Endometrium (tissue), 2 donors: ENCODE results near the gene SYT15.
"Not testable (repeated sequence)": the region's sequence is repeated elsewhere in the genome, so short reads cannot be mapped to it uniquely, and the experiment has no call there.

Experiments
- FAIRE-seq: peaks from 2 replicates; lab custom pipeline; 2012; peaks lifted over from hg19 to GRCh38; lab: Jason Lieb, UNC
- donor health status: control.
- donor health status: control.

SYT15 gene

DNA sequence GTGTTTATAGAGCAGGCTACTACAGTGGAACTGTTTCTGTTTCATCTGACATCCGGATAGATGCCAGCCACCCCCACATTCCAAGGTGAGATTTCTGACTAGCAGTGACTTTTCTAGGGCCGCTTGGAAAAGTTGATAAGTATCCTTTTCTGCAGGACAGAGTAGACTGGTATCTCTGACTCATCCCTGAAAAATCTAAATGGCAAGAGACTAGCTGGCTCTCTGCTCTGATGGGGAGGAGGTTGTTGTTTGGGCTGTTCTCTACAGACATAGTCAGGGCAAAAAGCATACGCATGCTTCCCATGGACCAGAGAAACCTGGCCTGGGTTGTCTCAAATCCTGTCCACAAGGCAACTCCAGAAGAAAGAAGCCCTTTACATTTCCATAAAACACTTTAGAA, 10.7 kb downstream of the SYT15 start:
- not testable (repeated sequence) for FAIRE-seq

- peak; percentile 46 for FAIRE-seq
Observed at GRCh38 chr10:46591053-46591452, 12.1 kb downstream of the SYT15 start.

- not testable (repeated sequence) for FAIRE-seq
Observed at GRCh38 chr10:46593307-46593706, 14.4 kb downstream of the SYT15 start.

GRCh38 chr10:46594453-46595063, 15.6 kb downstream of the SYT15 start:
- peak; percentile 98 for FAIRE-seq

- not testable (repeated sequence) for FAIRE-seq
Observed at GRCh38 chr10:46596570-46596969, 17.6 kb downstream of the SYT15 start.

- not testable (repeated sequence) for FAIRE-seq
Observed at GRCh38 chr10:46597616-46598246, 18.8 kb downstream of the SYT15 start.

DNA sequence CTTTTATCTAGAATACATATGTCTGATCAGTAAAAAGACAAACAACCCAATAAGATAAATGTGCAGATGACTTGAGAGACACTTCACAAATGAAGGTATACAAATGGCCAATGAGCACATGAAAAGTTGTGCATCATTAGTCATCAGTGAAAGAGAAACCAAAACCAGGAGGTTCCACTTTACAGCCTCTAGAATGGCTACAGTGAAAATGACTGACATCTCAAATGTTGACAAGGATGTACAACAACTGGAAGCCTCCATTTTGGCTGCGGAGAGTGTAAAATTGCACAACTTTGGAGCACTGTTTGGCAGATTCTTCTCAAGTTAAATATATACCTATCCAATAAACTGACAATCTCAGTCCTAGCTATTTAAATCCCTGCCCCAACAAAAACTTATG, 21.6 kb downstream of the SYT15 start:
- FAIRE-seq = not testable (repeated sequence)

DNA sequence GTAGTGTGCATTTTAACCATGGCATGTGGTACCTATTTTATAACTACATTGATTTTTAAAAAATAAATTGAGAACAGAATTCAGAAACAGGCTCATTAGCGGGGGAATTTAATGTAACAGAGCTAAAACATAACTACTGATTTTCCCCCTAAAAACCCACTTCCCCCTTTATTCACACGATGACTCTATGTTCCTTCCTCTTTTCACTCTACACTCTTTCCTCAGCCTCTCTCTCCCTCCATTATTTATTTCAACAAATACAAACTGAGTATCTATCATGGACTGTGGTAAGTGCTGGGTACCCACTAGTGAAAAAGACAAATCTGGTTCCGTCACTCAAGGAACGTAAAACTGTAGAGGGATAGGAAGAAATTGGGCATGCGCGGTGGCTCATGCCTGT, 36.6 kb downstream of the SYT15 start:
- FAIRE-seq = not testable (repeated sequence)

- not testable (repeated sequence) for FAIRE-seq
Observed at GRCh38 chr10:46616227-46616626, 37.3 kb downstream of the SYT15 start.

DNA sequence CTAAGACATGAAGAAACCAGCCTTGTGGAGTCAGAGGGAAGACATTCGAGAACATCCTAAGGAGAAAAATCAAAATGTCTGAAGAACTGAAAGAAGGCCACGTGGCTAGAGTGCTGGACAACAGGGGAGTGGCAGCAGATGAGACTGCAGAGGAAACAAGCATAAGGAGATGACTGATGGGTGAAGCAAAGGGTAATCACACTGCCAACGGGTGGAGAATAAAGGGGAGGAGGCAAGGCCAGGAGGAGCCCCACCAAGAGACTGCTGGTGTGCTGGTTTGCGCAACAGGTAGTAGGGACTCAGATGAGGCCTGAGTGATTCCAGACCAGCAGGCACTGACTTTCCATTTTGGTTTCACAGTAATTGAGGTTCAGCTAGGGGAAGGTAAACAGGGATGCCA, 38.2 kb downstream of the SYT15 start:
- not testable (repeated sequence) for FAIRE-seq

GRCh38 chr10:46617913-46618312, 39.0 kb downstream of the SYT15 start:
- not testable (repeated sequence) for FAIRE-seq

GRCh38 chr10:46623899-46624654, 45.1 kb downstream of the SYT15 start:
- FAIRE-seq = not testable (repeated sequence)

DNA sequence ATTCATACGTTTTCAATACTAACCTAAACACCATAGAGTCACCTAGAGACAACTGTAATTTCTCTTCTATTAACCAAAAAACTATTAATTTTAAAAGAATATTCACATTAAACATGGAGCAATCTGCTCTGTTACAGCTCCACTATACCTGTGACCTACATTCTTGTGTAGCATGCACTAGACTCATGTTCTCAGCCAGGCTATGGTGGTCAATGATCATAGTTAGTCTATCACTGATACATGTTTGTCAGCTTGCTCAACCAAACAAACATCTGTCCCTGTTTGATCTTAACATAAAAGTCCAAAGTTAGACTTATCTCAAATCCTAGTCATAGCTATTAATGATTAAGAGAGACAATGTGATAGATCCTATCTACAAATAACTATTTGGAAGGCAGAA, 50.9 kb downstream of the SYT15 start:
- peak; percentile 31 for FAIRE-seq

DNA sequence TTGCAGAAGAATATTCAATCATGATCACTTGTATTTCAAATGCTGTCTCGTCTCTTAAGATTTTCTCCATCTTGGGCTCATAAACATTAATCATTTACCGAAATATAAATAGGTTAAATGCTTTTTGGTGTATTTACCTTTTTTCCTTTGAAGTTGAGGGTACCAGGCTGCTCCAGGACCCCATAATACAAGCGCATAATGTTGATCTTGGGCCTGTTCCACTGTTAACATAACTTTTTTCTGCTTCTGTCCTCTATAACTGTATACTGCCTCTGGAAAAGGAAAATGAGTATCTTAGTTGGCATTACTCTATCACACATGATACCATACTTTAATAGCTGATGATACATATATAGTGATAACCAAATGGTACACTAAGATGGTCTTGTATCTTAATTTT, 51.9 kb downstream of the SYT15 start:
- not testable (repeated sequence) for FAIRE-seq

GRCh38 chr10:46631683-46632082, 52.8 kb downstream of the SYT15 start:
- not testable (repeated sequence) for FAIRE-seq

- FAIRE-seq = peak; percentile 62
Observed at GRCh38 chr10:46634698-46635097, 55.8 kb downstream of the SYT15 start.

DNA sequence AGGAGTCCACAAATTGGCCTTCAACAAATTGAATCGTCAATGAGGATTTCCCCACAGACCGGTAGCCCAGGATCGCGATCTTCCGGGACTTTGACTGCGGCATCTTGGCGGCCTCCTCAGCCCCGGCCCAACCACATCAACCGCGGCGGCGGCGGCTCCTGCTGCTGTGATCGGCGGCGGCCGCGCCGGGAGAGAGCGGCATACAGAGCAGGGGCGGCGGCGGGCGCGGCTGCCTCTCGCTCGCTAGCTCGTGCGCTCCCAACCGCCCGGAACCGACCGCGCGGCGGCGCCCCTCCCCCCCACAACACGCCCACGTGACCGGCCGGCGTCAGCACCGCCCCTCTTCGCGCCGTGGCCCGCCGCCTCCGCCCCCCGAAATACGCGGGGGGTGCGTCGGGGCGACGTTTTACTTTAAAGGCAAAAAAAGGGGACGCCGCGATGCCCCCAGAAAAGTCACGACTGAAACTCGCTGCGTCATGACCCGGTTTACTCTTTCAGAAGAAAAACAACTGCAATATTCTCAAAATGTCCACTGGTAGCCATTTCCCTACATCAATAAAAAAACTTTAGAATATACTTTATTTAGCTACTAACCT, 56.5 kb downstream of the SYT15 start:
- FAIRE-seq = not testable (repeated sequence)

DNA sequence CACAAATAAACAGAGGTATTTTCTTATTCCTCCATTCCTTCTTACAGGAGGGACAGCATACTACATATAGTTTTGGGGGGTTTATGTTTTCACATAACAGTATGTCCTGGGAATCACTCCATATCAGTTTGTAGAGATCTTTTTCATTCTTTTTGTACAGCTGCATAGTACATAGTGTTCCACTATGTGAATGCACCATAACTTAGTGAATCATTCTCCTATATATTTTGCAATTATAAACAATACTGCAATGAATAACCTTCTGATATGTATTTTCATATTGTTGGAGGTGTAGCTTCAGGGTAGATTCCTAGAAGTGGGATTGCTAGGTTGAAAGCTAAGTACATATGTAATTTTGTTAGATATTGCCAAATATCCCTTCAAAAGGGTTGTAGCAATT, 61.1 kb downstream of the SYT15 start:
- not testable (repeated sequence) for FAIRE-seq
